Neural crest cell (in vitro differentiated cells): Measurements from ENCODE around the gene FUT3. TPM values are rescaled to one million over a fixed set of nuclear protein-coding genes. Genes with fewer than 3 reads are reported as not detected.
A peak's percentile ranks its signal among the peaks of the same experiment; 100 is the strongest.

Experiments used
- DNase-seq: peaks from one replicate; pipeline ENCODE4 v3.0.0; 2021; ENCODE audit warnings: low read depth, mixed read lengths, low spot score
- H3K27ac Mint-ChIP-seq: one replicate; pipeline ENCODE4 v1.8.0; 2021; ENCODE audit warnings: mild to moderate bottlenecking, mixed read lengths; ENCODE audit not compliant: unreplicated experiment
- H3K27me3 Mint-ChIP-seq: 2 replicates; pipeline ENCODE4 v1.8.0; 2021; ENCODE audit warnings: low read depth, mild to moderate bottlenecking, mixed read lengths
- H3K36me3 Mint-ChIP-seq: 2 replicates; pipeline ENCODE4 v1.8.0; 2021; ENCODE audit warnings: low read depth, mild to moderate bottlenecking, mixed read lengths
- H3K4me1 Mint-ChIP-seq: 2 replicates; pipeline ENCODE4 v1.8.0; 2021; ENCODE audit warnings: mixed read lengths
- H3K4me3 Mint-ChIP-seq: one replicate; pipeline ENCODE4 v1.8.0; 2021; ENCODE audit warnings: mild to moderate bottlenecking, mixed read lengths
- H3K9me3 Mint-ChIP-seq: 2 replicates; pipeline ENCODE4 v1.8.0; 2021; ENCODE audit warnings: mixed read lengths
- total RNA-seq: library from RNA; stranded (reverse); gene quantifications from 2 replicates; pipeline ENCODE4 v1.2.1, GENCODE V29; 2021
- TF ChIP-seq, protein P1 (sequence below): fragments of 200-600 bp; sonication (generic); conservative IDR thresholded peaks from 2 replicates; pipeline ENCODE4 v1.5.0; 2021; ENCODE audit warnings: antibody characterized with exemption, mild to moderate bottlenecking

Gene FUT3
- total RNA-seq, 1 donor from 2014 or later, result not detected

DNA sequence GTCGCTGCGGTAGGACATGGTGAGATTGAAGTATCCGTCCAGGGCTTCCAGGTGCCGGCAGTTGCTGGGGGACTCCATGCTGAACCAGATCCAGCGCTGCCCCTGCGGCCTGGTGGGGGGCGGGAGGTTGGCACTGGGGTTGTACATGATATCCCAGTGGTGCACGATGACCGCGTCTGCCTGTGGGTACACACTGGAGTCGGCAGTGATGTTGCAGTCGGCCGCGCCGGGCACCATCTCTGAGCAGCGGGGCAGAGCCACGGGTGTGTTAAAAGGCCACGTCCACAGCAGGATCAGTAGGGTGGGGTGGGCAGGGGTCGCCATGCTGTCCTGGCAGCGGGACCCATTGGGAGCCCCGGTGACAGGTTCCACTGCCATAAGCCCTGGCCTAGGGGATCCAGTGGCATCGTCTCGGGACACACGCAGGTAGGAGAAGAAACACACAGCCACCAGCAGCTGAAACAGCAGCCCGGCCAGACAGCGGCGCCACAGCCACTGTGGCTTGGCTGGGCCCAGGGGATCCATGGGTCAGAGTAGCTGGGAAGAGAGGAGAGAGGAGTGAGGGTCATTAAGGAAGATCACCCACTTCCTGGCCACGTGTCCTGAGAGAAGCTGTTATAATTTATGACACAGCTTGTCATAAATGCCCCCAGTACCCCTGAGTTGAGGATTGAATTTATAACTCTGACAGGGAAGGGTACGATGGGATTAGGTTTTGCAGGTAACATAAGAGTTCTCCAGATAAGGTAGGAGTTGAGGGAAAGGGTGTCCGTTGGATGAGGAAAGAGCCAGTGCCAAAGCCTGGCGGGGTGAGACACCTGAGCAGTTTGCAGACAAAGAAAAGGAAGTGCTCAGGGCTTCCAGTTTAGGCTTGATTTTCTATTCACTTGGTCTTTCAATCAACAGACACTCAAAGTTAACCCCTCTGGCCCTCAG is 16.2 kb upstream of the FUT3 start:
- H3K4me3 Mint-ChIP-seq, result no peak overlapping the region
- H3K36me3 Mint-ChIP-seq, result no peaks in the 10 kb centered on the region
- H3K4me1 Mint-ChIP-seq, result no peaks in the 10 kb centered on the region
- no peak for DNase-seq
- TF ChIP-seq, protein P1, sequence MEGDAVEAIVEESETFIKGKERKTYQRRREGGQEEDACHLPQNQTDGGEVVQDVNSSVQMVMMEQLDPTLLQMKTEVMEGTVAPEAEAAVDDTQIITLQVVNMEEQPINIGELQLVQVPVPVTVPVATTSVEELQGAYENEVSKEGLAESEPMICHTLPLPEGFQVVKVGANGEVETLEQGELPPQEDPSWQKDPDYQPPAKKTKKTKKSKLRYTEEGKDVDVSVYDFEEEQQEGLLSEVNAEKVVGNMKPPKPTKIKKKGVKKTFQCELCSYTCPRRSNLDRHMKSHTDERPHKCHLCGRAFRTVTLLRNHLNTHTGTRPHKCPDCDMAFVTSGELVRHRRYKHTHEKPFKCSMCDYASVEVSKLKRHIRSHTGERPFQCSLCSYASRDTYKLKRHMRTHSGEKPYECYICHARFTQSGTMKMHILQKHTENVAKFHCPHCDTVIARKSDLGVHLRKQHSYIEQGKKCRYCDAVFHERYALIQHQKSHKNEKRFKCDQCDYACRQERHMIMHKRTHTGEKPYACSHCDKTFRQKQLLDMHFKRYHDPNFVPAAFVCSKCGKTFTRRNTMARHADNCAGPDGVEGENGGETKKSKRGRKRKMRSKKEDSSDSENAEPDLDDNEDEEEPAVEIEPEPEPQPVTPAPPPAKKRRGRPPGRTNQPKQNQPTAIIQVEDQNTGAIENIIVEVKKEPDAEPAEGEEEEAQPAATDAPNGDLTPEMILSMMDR, result no peak
- H3K27ac Mint-ChIP-seq, result peak overlapping the region; percentile 89
- H3K27me3 Mint-ChIP-seq, result peaks cover 4% of the 10 kb centered on the region
- no peaks in the 10 kb centered on the region for H3K9me3 Mint-ChIP-seq

DNA sequence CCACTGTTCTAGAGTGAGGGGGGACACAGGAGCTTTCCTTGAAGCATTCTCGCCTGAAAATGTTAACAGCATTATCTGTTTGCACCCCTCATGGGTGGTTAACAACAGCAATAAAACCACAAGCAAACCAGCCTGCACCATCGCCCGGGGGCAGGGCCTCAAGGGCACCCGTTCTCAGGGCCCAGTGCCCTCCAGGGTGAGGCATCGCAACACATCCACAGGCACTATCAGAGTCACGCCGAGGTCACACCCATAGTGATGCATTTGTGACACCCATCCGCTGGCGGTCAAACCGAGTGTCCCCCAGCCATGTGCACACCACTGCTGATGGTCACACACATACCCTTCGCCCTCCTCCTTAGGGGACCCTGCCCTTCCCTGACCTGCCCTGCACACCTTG is 14.5 kb upstream of the FUT3 start:
- Mint-ChIP-seq H3K4me3 (no peak overlapping the region), H3K9me3 (no peaks in the 10 kb centered on the region), H3K36me3 (no peaks in the 10 kb centered on the region), H3K27ac (no peak overlapping the region), H3K4me1 (no peaks in the 10 kb centered on the region), H3K27me3 (peaks cover 4% of the 10 kb centered on the region)
- no peak for DNase-seq
- TF ChIP-seq, protein P1, result no peak

DNA sequence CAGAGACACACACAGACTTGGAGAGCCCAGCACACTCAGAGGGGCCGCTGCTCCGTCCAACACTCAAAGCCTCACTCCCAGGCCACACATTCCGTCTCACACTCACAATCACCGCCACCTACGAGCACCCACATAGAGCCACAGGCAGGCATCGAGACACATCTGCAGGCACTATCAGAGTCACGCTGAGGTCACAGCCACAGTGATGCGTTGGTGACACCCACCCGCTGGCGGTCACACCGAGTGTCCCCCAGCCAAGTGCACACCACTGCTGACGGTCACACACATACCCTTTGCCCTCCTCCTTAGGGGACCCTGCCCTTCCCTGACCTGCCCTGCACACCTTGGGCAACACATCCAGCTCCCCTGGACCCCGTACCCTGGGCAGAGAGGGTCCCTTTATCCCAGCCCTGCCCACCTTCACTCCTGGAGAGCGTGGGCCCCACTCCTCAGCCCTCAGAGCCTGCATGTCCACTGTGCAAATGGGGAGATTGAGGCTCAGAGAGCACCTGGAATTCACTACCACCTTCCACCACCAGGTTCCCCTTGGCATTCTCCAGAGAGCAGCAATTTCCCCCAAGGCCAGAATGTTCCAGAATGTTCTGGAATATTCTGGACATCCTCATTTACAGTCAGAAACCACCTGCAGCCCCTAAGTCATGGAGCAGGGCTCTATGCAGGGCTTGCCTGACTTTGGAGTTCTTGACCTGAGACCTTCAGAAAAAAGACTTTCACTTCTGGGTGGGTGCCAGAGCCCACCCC is 13.7 kb upstream of the FUT3 start:
- H3K4me3 Mint-ChIP-seq, result no peak overlapping the region
- DNase-seq, result no peak
- H3K4me1 Mint-ChIP-seq, result no peaks in the 10 kb centered on the region
- peak overlapping the region; percentile 36 for H3K27ac Mint-ChIP-seq
- no peaks in the 10 kb centered on the region for H3K36me3 Mint-ChIP-seq
- TF ChIP-seq, protein P1, result peak; percentile 40
- H3K27me3 Mint-ChIP-seq, result peaks cover 4% of the 10 kb centered on the region
- no peaks in the 10 kb centered on the region for H3K9me3 Mint-ChIP-seq

DNA sequence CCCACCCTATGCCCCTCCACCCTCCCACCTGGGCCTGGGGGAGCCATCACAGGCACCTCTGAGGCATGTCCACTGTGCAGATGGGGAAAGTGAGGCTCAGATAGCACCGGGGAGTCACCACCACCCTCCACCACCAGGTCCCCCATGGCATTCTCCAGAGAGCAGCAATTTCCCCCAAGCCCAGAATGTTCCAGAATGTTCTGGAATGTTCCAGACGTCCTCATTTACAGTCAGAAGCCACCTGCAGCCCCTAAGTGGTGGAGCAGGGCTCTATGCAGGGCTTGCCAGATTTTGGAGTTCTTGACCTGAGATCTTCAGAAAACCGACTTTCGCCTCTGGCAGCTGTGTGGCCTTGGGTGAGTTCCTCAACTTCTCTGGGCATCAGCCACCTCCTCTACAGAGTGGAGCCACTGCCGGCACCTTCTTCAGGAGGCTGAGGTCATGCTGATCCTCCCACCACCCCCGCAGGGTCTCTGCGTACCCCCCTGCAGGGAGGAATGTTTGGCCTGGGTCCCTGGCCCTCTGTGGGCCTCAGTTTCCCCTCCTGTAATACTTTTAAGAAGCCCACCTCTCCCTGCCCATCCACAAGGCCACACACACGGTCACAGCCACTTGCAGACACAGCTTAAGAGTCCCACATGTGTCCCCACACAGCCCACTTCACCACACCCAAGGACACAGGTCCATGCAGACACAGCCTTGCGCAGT is 12.9 kb upstream of the FUT3 start:
- peaks cover 4% of the 10 kb centered on the region for H3K27me3 Mint-ChIP-seq
- no peak overlapping the region for H3K4me3 Mint-ChIP-seq
- DNase-seq, result no peak
- no peaks in the 10 kb centered on the region for H3K36me3 Mint-ChIP-seq
- peak overlapping the region; percentile 36 for H3K27ac Mint-ChIP-seq
- no peaks in the 10 kb centered on the region for H3K9me3 Mint-ChIP-seq
- TF ChIP-seq, protein P1, result no peak
- no peaks in the 10 kb centered on the region for H3K4me1 Mint-ChIP-seq

DNA sequence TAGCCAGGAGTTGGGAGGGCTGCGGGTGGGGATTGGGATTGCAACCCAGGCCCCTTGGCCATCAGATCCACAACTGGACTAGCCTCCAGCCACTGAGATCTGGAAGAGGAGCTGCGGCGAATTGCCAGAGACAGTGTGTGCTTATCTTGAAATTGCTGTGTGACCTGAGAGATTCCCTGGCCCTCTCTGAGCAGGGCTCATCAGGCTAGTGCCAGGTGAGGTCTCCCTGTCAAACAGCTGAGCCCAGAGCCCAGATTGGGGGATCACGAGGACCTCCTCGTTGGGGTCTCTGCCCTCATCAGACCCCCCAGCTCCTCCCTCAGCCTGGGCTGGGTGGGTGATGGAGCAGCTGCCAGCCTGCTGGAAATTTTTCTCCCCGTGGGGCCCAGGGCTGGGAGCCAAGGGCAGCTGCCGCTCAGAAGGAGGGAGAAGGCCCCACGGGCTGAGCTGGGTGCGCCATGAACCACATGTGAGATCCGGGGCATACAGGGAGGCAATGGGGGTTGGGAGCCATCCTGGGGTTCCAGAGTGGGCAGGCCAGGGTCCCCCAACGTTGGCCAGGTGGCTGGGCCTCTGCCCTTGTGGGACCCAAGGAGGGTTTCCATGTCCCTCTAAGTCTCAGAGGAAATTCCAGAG is 11.9 kb upstream of the FUT3 start:
- Mint-ChIP-seq H3K27me3 (peaks cover 4% of the 10 kb centered on the region), H3K27ac (no peak overlapping the region), H3K4me3 (no peak overlapping the region), H3K4me1 (no peaks in the 10 kb centered on the region), H3K36me3 (no peaks in the 10 kb centered on the region), H3K9me3 (no peaks in the 10 kb centered on the region)
- TF ChIP-seq, protein P1, result no peak
- DNase-seq, result no peak
